Measurements from ENCODE around the gene AMBRA1.

Gene AMBRA1

DNA sequence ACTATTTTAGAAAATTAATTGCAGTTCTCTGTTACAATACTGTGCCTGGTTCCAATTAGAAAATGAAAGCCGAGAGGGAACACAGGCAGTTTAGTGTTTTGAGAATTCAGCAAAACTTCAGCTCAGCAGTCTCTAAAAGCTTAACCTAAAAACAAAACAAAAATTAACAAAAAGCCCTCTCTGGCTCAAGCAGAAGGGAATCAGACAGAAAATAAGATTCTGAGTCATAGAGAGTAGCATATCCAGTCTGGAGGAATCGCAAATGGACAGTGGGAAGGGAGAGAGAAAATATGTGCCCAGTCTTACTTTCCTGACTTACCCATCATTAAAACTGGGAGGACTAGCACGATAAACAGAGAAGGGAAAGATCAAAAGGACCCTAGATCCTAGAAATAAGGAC lies 164.1 kb downstream of the AMBRA1 start:
- no peak for DNase-seq

- DNase-seq: no peak
Measured at GRCh38 chr11:46427364-46427763, 166.5 kb downstream of the AMBRA1 start.

GRCh38 chr11:46426233-46426991 lies 167.4 kb downstream of the AMBRA1 start:
- DNase-seq: no peak

- DNase-seq: no peak
Measured at GRCh38 chr11:46422588-46422987, 171.2 kb downstream of the AMBRA1 start.

- DNase-seq: no peak
Measured at GRCh38 chr11:46421257-46421880, 172.5 kb downstream of the AMBRA1 start.

GRCh38 chr11:46420513-46420912 lies 173.3 kb downstream of the AMBRA1 start:
- no peak for DNase-seq

DNA sequence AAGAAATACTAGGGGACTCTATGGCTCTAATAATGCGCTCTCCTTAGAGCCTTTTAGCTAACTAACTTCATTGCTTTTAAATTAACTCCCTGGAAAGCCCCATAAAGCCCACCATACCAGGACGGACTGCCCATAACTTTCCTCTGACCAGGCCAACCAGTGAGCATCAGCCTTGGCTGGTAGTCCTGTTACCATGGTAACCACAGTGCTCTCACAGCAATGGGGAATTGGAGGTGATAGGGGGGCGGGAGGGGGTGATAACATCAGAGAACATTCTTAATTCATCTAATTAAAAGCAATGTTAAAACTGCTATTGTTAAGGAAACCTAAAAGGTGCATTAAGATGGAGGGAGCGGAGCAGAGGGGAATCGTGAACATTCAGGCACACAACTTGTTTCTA lies 175.1 kb downstream of the AMBRA1 start:
- DNase-seq: no peak

DNA sequence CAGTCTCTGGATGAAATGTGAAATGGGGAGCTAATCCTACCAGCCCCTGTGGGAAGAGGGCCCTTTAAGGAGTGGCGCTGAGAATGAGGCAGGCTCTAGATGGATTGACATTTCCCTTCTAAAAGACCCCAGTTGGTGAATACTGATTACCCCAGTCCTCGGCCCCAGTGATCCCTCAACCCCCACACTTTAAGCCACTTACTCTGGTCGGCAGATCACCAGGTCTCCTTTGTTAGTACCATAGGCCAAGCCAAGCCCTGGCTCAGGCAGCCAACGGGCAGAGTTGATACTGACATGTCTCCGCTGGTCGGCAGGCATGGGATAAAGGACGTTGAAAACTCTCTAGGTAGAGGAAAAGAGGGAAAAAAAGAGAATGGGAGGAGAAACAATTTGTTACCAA lies 176.1 kb downstream of the AMBRA1 start:
- DNase-seq: no peak

DNA sequence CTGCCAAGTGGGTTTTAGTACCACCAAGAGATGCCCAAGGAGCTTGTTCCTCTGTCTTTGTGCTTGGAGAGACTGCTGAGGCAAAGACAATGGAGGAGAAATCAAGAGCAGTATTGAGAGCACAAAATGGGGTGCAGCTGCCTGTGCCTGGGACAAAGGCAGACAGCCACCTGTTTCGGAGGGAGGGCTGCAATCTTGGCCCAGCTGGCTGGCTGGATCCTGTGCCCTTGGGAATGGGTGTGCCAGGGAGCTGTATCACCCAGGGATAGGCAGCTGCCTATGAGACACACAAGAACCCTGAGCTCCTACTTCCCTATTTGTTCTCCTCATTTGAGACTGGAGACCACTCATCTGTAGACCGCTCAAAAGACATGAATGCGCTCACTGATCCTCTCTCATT lies 178.9 kb downstream of the AMBRA1 start:
- DNase-seq: no peak

GRCh38 chr11:46414466-46414796 lies 179.4 kb downstream of the AMBRA1 start:
- DNase-seq: no peak

DNA sequence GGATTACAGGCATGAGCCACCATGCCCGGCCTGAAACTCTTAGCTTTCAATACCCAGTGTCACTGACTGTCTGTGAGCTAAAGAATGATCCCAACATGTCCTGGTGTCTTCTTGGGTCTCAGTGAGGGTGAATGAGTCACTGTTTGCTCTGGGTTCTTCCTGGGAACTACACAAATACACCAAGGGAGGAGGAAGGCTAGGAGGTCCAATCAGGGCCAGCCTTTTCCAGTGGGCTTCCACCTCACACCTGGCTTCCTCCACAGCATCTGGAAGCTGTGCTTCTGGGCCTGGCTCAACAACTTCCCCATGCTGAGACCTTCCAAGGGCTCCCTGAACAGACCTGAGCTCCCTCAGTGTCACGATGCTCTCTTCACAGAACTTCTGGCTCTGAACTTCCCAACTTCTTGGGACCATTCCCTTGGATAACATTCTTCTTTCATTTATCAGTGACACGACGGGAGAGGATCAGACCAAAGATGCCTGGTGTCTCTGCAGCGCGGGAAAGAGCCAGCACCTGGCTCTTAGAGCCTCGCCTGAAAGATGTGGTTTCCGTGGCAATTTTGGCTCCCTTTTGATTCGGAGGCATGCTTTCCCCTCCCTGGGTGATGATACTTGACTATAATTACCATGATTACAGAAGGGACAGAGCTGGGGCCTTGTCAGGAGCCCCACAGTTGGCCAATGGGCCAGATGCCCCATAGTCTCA lies 179.9 kb downstream of the AMBRA1 start:
- DNase-seq: no peak

DNA sequence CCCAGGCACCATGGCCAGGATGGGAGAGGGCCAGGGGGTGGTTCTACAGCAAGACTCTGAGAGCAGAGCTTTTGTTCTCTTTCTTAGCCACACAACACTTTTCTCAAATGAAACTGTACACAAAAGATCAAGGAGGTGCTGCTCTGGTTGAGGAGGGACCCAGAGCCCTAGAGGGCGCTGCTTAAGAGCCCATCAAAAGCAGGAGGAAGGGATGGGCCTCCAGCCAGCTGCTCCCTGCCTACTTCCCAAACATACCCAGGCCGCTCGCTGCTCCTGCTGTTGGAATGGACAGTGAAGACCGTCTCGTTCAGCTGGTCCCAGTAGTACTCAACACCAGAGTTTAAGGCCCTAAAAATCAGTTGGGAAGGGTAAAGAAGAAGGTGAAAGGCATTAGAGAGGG lies 183.8 kb downstream of the AMBRA1 start:
- DNase-seq: no peak

DNA sequence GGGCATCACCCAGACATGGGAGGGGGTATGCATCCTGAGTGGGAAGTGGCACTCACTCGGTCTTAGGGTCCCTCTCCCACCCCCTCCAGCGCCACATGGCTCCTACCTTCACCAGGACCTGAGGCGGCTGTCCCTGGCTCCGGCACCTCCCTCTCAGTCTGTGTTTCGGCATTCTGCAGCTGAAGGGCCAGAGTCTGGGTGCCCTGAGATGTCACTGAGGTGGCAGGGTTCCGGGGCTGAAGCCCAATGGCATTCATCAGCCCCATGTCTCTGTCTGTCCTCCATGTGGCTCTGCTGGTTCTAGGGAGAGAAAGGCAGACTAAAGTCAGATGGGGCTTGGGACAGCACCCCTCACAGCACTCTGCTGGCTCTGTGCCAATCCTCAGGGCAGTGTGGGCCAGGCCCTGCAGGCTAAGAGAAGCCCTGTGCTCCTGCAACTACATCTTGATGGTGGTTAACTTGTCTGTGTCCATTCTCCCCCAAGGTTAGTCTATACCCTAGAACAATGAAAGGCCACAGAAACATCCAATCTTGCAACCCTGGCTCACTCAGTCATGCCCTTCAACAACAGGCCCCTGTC lies 185.3 kb downstream of the AMBRA1 start:
- no peak for DNase-seq

DNA sequence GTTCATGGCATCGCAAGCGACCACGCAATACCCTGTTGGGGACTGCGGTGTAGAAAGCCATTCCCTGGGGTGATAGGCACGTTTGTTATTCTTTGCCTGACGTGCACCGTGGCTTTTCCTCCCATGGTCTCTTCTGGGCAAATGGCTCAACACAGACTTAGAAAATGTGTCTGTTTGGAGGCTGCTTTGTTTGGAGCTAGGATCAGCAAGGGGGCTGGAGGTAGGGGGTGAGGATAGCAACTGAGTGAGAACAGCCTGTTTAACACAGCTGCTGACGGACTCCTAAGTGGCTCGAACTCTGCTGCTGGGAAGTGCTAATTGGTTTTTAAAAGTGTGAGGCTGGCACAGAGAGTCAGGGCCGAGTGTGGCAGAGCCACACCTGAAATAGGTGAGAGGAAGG lies 186.2 kb downstream of the AMBRA1 start:
- DNase-seq: no peak

GRCh38 chr11:46404476-46405017 lies 189.3 kb downstream of the AMBRA1 start:
- DNase-seq: no peak

DNA sequence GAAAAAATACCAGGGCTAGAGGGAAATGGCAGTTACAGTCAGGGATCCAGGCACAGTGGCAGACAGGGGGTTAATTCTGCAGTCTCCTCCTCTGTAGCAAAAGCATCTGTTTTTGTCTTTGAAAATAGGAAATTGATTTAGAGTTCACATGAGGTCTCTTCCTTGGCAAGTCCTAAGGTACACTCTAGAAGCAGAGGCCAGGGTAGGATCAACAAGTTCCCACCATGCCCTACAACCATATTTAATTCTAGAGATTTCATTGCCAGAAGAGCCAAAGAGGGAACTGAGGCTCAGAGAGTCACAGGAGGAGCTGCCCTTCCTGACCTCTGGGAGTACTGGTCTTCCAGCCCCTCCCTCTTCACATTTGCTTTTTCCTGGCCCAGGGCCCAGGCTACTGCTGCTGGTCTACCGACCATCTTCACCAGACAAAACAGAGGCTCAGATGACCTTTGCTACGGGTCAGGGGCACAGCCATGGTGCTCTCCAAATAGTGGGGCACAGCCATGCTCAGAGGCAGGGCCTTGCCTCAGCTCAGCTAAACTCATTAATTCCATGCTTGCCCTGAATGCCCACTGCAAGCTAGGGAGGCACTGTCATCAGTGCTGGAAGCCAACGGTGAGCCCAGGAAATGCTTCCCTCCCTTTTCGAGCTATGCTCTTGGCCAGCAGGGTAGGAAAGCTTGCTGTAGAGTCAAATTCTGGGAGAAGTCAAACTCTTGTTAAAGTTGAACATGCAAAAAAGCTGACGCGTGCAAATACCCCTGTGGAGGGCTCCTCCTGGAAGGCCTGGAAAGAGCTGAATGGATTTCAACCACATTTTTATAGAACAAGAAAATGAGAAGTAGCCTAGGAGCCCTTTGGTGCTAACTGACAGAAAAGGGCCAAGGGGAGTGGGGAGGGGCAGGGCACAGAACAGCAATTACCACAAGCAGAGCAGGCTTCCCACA lies 190.6 kb downstream of the AMBRA1 start:
- no peak for DNase-seq

GRCh38 chr11:46397526-46397925 lies 196.3 kb downstream of the AMBRA1 start:
- no peak for DNase-seq

DNA sequence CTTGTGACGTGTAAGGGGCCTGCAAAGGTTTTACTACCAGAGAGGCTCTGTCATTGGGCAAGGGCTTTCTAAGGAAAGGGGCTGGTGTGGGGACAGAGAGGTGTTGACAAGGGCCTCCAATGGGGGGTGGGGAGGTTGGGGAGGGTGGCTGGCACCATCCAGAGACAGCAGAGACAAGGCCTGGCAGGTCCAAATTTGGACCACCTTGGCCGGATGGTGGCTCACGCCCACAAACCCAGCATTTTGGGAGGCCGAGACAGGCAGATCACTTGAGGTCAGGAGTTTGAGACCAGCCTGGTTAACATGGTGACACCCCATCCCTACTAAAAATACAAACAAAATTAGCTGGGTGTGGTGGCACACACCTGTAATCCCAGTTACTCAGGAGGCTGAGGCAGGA lies 200.1 kb downstream of the AMBRA1 start:
- no peak for DNase-seq

DNA sequence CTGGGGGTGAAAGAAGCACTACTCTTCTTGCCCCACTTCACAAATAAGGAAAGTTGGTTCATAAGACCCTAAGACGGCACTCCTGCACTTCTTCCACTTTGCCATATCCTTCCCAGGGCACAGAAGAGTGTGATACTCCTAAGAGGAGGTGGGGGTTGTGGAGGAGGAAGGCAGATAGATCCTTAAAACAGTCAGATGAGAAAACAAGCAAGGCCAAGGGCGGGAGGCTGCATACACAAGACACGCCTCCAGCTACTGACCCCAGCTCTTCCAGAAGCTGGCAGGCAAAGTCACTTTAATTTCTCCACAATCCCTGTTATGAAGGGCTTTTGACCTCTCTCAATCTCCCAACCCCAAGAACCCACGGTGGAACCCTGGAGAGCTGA lies 200.6 kb downstream of the AMBRA1 start:
- DNase-seq: no peak

DNA sequence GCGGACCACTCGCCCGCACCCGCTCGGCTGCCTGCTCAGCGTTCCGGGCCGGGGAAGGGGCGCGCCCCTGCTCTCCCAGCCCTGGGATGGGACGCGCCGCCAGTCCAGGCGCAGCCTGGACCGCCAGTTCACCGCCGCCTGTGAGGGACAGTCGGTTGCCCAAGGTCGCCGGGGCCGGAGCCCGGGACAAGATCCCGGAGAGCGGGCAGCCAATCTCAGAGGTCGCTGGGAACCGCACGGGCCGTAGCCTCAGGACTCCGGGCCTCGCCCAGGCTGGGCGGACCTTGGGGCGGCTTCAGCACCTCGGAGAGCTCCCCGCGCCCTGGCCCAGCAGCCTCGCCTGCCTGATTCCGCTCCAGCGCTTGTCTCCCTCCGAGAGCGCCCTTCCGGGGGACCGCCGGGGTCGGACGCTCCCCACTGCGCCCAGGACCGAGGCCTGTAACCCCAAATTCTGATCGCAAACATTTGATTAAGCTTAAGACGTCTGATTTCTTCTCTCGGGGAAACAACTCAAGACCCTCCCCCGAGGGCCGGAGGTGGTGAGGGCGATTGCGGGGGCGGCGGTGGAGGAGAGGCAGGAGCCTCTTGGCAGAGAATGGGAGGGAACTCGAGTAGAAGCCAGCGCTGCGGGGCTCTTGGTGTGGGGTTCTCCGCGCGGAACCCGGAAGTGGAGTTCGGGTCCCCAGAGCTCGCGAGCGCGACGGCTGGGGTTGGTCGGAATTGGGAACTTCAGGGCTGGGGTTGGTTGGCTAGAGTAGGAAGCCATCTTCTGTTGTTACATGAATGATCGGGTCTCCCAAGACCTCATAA lies 201.2 kb downstream of the AMBRA1 start:
- no peak for DNase-seq

GRCh38 chr11:46391578-46392420 lies 202.0 kb downstream of the AMBRA1 start, which contains the start of gene CHRM4:
CHRM4 (minus strand) TSS chr11:46391776; CDS start chr11:46386557, 5,219 bp downstream.
- DNase-seq: no peak
